ENCODE results near the gene VPS26A.

GRCh38 chr10:69096045-69096444, 27.9 kb upstream of the VPS26A start:
- TF ChIP-seq POLR2A (IDR thresholded peaks at IDR 0.05; ENCODE audit: low read length), result no peak
- TF ChIP-seq GATA1 (IDR thresholded peaks at IDR 0.05; ENCODE audit: low read depth, low read length), result no peak
